Daoy (cell line): ENCODE data around the gene KIAA0408. TPM values are rescaled to one million over a fixed set of nuclear protein-coding genes. Genes with fewer than 3 reads are reported as not detected.
"Not testable (repeated sequence)": the region's sequence is repeated elsewhere in the genome, so short reads cannot be mapped to it uniquely, and the experiment has no call there.

Experiments
- DNase-seq: peaks from one replicate; pipeline ENCODE4 v3.0.0-alpha.2; 2015; ENCODE audit warnings: low read depth
- total RNA-seq: library from RNA; depleted of rRNA; stranded (reverse); fragments of >200 nt; shearing (Covaris generic); gene quantifications from 2 replicates; pipeline ENCODE4 v1.2.3, GENCODE V29; 2014

The KIAA0408 gene
- total RNA-seq, 1 experiment from 2014 or later = 1.9 TPM

- DNase-seq = no peak
Observed at GRCh38 chr6:127463056-127463455, 3.9 kb upstream of the KIAA0408 start.

- no peak for DNase-seq
Observed at GRCh38 chr6:127462376-127462775, 3.2 kb upstream of the KIAA0408 start.

GRCh38 chr6:127460465-127460864 is 1.3 kb upstream of the KIAA0408 start:
- no peak for DNase-seq

DNA sequence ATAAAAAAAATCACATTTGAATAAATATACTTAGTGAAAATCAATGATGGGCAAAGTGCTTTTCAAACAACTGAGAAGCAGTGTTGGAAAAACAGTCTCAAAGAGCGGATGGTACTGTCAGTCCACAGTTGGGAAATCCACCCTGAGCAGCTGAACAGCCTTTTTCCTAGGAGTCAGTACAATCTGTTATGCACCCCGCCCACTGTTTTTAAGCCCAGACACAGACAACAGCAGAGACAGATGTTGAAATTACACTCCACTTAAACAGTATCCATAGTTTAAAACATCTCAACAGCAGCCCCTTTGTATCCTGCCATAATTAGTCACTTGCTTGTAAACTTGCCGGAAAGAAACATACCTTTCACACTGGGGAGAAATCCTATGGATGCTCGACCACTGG is 372 bp downstream of the KIAA0408 start:
- no peak for DNase-seq

DNA sequence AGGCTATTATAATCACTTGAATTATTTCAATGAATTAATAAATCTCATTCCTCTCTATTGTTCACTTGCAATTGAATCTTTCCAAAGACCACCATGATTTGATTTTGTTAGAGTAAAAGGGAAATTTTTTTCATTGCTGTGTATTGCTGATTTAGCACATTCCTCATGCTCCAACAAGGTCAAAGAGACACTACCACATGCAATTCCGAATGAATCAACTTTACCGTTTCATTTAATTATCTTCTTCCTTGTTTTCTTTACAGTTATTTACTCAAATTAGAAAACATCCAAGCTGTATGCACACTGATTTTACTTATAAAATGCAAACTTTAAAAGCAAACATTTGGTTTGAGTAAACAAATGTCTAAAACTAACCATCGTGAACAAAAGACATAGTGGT is 967 bp downstream of the KIAA0408 start:
- DNase-seq = no peak

DNA sequence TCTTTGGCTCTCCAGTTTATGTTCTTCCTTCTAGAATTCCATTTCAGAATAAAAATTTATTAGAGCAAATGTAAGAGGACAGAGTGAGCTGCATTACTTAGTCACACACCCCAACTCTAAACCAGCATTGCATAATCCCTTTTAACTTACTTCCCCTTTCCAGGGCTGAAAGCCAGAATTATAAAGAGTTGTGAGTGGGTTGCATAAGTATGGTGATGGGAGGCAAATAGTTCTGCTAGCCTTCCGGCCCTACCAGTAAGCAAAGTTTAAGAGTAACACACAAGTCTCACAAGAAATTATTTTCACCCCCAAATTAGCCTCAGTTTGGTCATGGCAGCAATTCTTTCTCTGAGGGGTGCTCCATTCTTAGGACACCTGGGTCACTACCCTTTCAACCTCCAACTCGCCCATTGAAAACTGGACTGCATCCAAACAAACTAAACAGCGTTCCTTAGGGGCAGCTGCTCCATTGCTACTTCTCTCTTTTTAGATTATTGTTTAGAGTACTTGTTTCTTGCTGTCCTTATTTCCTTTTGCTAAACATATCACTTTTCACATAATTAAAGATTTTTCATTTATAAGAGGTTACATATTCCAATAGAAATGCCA is 1.6 kb downstream of the KIAA0408 start:
- DNase-seq = no peak

DNA sequence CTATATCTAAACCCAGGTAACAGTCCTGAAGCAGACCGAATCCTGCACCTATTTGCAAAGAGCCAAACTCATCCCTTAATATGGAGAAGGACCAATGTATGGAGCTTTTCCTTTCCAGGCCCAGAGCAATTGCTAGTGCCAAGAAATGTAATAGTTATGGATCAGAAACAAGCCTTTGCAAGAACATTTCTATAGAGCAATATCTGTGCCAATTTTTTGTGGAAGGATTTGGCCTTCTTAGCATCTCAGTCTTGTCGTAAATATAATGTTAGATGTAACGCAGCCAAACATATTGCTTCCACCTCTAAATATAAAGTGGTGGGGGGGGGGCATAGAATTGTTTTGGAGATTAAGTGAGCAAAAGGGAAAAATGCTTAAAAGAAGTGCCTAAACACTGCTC is 2.7 kb downstream of the KIAA0408 start:
- DNase-seq = no peak

DNA sequence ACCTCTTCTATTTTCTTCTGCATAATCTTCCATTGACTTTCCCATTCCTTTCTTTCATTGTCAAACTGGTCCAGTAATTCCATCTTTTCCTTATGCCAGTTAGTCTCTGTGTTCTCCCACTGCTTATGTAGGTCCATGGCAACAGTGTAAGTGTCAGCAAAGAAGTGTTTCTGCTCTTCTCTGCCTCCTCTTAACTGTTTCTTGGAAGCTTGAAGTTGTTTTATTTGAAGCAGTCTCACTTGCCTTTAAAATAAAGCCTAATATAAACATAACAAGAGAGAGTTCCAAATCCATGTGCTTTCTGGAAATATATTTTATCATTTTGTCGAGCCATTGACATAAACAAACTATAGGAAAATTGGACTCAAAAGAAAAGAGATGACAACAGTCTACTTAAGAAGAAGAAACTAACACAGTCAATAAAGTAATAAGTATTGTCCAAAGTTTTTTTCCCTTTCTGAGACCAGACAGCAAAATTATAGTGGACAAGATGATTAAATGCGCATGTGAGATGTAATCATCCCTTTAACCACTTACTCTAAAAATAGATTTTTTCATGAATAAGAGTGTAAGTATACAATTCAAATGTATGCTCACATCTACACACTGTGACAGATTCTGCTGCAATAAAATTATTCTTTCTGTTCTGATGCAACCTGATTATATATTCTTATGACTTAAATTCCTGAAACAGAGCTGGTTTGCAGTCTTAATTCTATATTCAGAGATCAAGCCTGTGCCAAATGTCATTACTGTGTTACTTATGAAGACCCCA is 5.2 kb downstream of the KIAA0408 start:
- DNase-seq = no peak

DNA sequence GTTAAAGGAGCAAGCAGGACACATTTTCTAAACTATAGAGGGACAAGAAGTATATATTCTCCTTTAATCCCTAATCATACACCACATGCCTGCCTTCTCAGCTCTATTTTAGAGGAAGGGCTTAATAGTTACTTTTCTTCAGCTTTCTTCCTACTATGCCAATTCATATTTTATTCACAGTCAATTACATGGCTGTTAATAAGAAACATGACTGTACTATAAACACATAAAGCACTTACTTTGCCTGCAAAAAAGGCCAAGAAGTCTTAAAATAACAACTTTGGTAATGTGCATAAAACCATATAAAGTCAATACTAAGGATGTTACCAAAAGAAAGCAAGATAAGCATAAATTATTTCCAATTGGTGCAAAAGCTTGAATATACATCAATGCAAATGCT is 6.4 kb downstream of the KIAA0408 start:
- no peak for DNase-seq

- no peak for DNase-seq
Observed at GRCh38 chr6:127451388-127451787, 7.8 kb downstream of the KIAA0408 start.

DNA sequence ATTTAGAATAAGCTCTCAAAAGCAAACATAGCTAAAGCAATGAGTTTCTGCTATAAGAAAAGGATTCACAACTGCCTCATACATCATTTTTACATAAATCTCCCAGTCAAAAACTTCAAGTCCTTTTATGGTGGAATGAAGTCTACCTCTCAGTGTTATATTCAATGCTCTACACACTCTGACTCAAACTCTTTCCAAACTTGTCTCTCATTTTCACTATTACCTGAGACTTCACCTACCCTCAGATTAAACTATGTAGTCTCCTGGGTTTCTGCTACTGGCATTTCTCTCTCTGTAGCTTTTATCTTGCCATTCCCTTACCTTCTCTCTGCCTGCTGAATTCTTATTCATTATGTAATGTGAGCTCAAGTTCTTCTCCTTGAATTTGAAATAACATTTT is 11.4 kb downstream of the KIAA0408 start:
- DNase-seq = no peak

DNA sequence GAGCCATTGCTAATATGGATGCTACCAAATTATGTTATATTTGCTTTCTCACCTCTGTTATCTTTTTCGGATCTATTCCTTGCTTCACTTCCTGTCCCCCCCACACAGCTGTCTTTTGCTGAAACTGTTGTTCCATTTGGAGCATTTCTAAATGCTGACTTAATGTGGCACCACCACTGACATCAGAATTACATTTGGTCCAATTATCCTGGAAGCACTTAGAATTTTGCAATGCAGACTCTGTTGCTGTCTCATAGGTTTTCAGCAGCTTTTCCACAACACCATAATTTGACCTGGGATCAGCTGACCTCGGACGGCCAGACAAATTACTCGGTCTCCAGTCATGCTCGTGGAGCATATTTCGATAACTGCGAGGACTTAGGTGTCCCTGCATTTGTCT is 12.8 kb downstream of the KIAA0408 start:
- DNase-seq = no peak

DNA sequence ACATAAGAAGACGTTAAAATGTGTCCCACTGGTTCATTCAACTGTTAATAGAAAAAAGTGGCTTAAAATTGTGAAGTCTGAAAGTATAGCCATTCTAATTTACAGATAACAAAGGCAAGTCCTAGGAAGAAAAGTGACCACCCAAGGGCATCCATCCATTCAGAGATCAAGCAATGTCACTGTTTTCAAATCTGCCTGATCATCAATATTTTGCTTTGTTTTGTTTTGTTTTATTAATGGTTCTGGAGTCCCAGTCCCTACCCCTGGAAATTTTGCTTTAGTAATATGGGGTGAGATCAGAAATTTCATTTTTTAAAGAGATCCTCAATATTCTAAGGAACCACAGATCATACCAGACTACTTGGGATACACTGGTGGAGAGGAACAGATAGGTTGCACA is 17.3 kb downstream of the KIAA0408 start:
- no peak for DNase-seq

DNA sequence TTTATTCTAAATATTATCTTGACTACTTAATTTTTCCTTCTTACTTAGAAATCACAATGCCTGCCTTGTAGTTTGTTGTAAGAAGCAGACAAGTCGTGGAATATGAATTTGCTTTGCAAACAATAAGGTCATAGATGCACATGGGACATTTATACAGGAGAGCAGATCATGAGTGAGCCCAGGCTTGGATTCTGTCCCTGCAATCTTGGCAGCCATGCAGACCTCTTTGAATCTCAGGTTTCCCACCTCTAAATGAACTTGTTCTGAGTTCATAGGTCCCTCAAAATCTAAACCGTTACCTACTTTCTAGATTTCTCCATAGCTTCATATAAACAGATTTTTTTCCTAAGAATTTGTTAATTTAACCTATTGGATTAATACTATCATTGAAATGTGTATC is 19.5 kb downstream of the KIAA0408 start:
- no peak for DNase-seq

DNA sequence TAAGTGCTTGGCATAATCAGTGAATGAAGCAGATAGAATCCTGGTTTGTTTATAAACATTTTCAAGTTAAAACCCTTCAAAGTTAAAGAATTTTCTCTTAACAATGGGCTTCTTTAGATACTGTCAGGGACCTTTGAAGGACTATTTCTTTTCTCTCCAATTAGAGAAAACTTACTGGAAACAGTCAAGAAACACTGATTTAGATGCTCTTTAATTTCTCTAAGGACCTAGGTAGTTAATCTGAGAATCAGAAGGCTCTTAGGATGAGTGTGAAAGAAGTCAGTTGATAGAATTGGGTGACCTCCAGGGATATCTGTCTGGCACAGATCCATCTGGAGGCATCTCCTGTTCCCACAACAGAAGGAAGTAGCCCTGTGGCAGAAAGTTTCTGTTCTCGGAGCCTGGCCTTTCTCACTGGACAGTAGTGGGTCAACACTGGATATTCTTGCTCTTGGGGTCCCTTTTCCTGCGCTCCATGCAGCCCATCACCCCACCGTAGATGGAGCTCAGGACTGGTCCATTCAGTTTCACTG is 22.5 kb downstream of the KIAA0408 start:
- no peak for DNase-seq

DNA sequence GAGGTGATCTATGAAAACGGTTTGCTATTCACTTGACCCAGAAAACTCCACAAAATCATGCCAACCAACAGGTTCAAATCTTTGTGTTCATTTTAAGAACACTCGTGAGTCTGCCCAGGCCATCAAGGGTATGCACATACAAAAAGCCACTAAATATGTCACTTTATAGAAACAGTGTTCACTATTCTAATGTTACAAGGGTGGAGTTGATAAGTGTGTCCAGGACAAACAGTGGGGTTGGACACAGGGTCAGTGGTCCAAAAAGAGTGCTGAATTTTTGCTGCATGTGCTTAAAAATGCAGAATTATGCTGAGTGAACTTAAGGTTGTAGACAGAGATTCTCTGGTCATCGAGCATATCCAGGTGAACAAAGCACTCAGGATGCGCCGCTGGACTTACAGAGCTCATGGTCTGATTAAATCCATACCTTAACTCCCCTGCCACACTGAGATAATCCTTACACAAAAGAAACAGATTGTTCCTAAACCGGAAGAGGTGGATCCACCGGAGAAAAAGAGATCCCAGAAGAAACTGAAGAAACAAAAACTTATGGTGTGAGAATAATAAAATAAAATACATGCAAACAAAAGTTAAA is 23.5 kb downstream of the KIAA0408 start:
- DNase-seq = no peak

GRCh38 chr6:127434651-127435050 is 24.5 kb downstream of the KIAA0408 start:
- DNase-seq = no peak

GRCh38 chr6:127428562-127428961 is 30.6 kb downstream of the KIAA0408 start:
- DNase-seq = not testable (repeated sequence)

GRCh38 chr6:127423921-127424320 is 35.3 kb downstream of the KIAA0408 start:
- no peak for DNase-seq

GRCh38 chr6:127421164-127421563 is 38.0 kb downstream of the KIAA0408 start:
- peak; percentile 13 for DNase-seq

- DNase-seq = peak; percentile 94
Observed at GRCh38 chr6:127420556-127420955, 38.6 kb downstream of the KIAA0408 start.

- DNase-seq = no peak
Observed at GRCh38 chr6:127415096-127415495, 44.1 kb downstream of the KIAA0408 start.

DNA sequence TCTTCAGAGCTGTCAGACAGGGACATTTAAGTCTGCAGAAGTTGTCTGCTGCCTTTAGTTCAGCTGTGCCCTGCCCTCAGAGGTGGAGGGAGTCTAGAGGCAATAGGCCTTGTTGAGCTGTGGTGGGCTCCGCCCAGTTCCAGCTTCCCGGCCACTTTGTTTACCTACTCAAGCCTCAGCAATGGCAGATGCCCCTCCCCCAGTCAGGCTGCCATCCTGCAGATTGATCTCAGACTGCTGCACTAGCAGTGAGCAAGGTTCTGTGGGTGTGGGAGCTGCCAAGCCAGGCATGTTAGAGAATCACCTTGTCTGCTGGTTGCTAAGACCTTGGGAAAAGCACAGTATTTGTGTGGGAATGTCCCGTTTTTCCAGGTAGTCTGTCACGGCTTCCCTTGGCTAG is 46.1 kb downstream of the KIAA0408 start:
- not testable (repeated sequence) for DNase-seq
